ENCODE results near the gene MRC1. TPM values are rescaled to one million over a fixed set of nuclear protein-coding genes. Genes with fewer than 3 reads are reported as not detected.

The MRC1 gene
- total and polyA plus RNA-seq, 2 of the 13 experiments (the other 11 are each of a cell fraction or from before 2014, with no cell fraction given), result not detected

GRCh38 chr10:17866346-17866745, 57.2 kb downstream of the MRC1 start:
- intact Hi-C loops (cut with micrococcal nuclease; ENCODE audit: unreplicated experiment), result no loop called here

DNA sequence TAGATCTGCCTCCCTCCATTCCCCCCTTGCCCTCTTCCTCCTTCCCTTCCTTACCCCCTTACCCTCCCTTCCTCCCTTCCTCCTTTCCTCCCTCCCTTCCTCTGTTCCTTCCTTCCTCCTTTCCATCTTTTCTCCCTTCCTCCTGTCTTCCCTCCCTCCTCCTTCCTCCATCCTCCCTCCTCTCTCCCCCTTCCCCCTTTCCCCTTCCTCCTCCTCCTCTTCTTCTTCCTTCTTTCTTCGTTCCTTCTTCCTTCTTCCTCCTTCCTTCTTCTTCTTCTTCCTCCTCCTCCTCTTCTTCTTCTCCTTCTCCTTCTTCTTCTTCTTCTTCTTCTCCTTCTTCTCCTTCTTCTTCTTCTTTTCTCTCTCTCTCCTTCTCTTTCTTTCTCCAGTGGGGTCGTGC, 57.9 kb downstream of the MRC1 start:
- no peaks in the 10 kb centered on the region for H3K4me1 ChIP-seq (ENCODE audit: insufficient read depth, low read length)
- CTCF ChIA-PET (ENCODE audit: low intra/inter-chr PET ratio, low total read pairs), result no interaction called here
- no peak overlapping the region for H2AFZ ChIP-seq (ENCODE audit: low read length)
- no peak overlapping the region for H3K27ac ChIP-seq (ENCODE audit: extremely low read length, insufficient read depth, low read length)
- in situ Hi-C loops (cut with HindIII; ENCODE audit: extremely low pct_ligation_motif_present, low pct_unique_long_range_greater_than_20kb) (no loop called here), intact Hi-C loops (cut with micrococcal nuclease; ENCODE audit: unreplicated experiment) (no loop called here)
- H3K4me3 ChIP-seq (replicated peaks in 1 of 3; ENCODE audit: insufficient read depth in 1 of 3, low read depth in 2 of 3, low read length in 3 of 3), result no peak overlapping the region
- ATAC-seq (no peak), DNase-seq (ENCODE audit: low spot score) (no peak), FAIRE-seq (no peak)
- no peaks in the 10 kb centered on the region for H3K9me3 ChIP-seq (ENCODE audit: low read length)
- H3K79me2 ChIP-seq (ENCODE audit: insufficient read depth, low read length), result no peaks in the 10 kb centered on the region
- POLR2A ChIA-PET, result no interaction called here
- H3K9ac ChIP-seq (ENCODE audit: insufficient read depth, low read depth, low read length), result no peak overlapping the region
- 1% methylated on average over 2 of the region's 2 CpGs for WGBS (ENCODE audit: low lambda C conversion rate)
- peaks cover 0 to 4% of the 10 kb centered on the region in 2 experiments; a peak in 1 of 5 replicates for H3K27me3 ChIP-seq (ENCODE audit: control insufficient read depth in 1 of 2, insufficient read depth in 2 of 2, low read length in 2 of 2)
- H4K20me1 ChIP-seq (ENCODE audit: insufficient read depth, low read length), result no peaks in the 10 kb centered on the region
- H3K36me3 ChIP-seq (replicated peaks in 1 of 2; ENCODE audit: control insufficient read depth in 1 of 2, insufficient read depth in 2 of 2, low read length in 2 of 2), result no peaks in the 10 kb centered on the region
- TF ChIP-seq ZNF546 (CRISPR knock-in tag; conservative IDR thresholded peaks at IDR 0.05) (no peak), ZMYM3 (CRISPR knock-in tag; IDR thresholded peaks at IDR 0.05) (no peak), ZBTB10 (CRISPR knock-in tag; IDR thresholded peaks at IDR 0.05; ENCODE audit: borderline replicate concordance) (no peak), HNF4G (IDR thresholded peaks at IDR 0.05; ENCODE audit: borderline replicate concordance, low read depth, low read length) (no peak), HNF4G (CRISPR knock-in tag; IDR thresholded peaks at IDR 0.05; ENCODE audit: borderline replicate concordance, low read depth) (no peak), FOXK2 (IDR thresholded peaks at IDR 0.05) (no peak)
- TF ChIP-seq, protein P1, sequence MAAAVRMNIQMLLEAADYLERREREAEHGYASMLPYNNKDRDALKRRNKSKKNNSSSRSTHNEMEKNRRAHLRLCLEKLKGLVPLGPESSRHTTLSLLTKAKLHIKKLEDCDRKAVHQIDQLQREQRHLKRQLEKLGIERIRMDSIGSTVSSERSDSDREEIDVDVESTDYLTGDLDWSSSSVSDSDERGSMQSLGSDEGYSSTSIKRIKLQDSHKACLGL (CRISPR knock-in tag; IDR thresholded peaks at IDR 0.05), result no peak
- H3K4me2 ChIP-seq (ENCODE audit: low read depth, low read length), result no peak overlapping the region
- no TSS peak for BruUV-seq (replicated peaks)

More at GRCh38 chr10:17866346-17866745, 57.2 kb downstream of the MRC1 start:
- WGBS (ENCODE audit: low lambda C conversion rate), result 2% methylated on average over 10 of the region's 10 CpGs
- H3K4me3 ChIP-seq (replicated peaks in 1 of 3; ENCODE audit: insufficient read depth in 1 of 3, low read depth in 2 of 3, low read length in 3 of 3), result no peak overlapping the region
- H3K4me2 ChIP-seq (ENCODE audit: low read depth, low read length), result no peak overlapping the region
- in situ Hi-C loops (cut with HindIII; ENCODE audit: extremely low pct_ligation_motif_present, low pct_unique_long_range_greater_than_20kb), result no loop called here
- H3K9me3 ChIP-seq (ENCODE audit: low read length), result no peaks in the 10 kb centered on the region
- no TSS peak for BruUV-seq (replicated peaks)
- TF ChIP-seq, protein P2, sequence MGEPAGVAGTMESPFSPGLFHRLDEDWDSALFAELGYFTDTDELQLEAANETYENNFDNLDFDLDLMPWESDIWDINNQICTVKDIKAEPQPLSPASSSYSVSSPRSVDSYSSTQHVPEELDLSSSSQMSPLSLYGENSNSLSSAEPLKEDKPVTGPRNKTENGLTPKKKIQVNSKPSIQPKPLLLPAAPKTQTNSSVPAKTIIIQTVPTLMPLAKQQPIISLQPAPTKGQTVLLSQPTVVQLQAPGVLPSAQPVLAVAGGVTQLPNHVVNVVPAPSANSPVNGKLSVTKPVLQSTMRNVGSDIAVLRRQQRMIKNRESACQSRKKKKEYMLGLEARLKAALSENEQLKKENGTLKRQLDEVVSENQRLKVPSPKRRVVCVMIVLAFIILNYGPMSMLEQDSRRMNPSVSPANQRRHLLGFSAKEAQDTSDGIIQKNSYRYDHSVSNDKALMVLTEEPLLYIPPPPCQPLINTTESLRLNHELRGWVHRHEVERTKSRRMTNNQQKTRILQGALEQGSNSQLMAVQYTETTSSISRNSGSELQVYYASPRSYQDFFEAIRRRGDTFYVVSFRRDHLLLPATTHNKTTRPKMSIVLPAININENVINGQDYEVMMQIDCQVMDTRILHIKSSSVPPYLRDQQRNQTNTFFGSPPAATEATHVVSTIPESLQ (CRISPR knock-in tag; conservative IDR thresholded peaks at IDR 0.05), result no peak
- TF ChIP-seq ZNF766 (CRISPR knock-in tag; IDR thresholded peaks at IDR 0.05; ENCODE audit: borderline replicate concordance) (no peak), ZBTB38 (CRISPR knock-in tag; IDR thresholded peaks at IDR 0.05) (no peak)
- DNase-seq (ENCODE audit: low spot score) (no peak), FAIRE-seq (no peak), ATAC-seq (no peak)
- POLR2A ChIA-PET, result no interaction called here
- no peaks in the 10 kb centered on the region for H3K79me2 ChIP-seq (ENCODE audit: insufficient read depth, low read length)
- no peak overlapping the region for H3K27ac ChIP-seq (ENCODE audit: extremely low read length, insufficient read depth, low read length)
- H3K36me3 ChIP-seq (replicated peaks in 1 of 2; ENCODE audit: control insufficient read depth in 1 of 2, insufficient read depth in 2 of 2, low read length in 2 of 2), result no peaks in the 10 kb centered on the region
- CTCF ChIA-PET (ENCODE audit: low intra/inter-chr PET ratio, low total read pairs), result no interaction called here
- H4K20me1 ChIP-seq (ENCODE audit: insufficient read depth, low read length), result no peaks in the 10 kb centered on the region
- H2AFZ ChIP-seq (ENCODE audit: low read length), result no peak overlapping the region
- H3K9ac ChIP-seq (ENCODE audit: insufficient read depth, low read depth, low read length), result no peak overlapping the region
- H3K4me1 ChIP-seq (ENCODE audit: insufficient read depth, low read length), result no peaks in the 10 kb centered on the region
- H3K27me3 ChIP-seq (ENCODE audit: control insufficient read depth in 1 of 2, insufficient read depth in 2 of 2, low read length in 2 of 2), result peaks cover 0 to 4% of the 10 kb centered on the region in 2 experiments; a peak in 1 of 5 replicates

Measured in HepG2 (cell line).